NT2/D1 (cell line): ENCODE results near the gene PALD1.

Source experiments
- SUZ12 ChIP-seq: IDR thresholded peaks from 2 replicates; pipeline ENCODE4 v1.6.1; 2011; ENCODE audit not compliant: insufficient read length, insufficient read depth; ENCODE audit errors: extremely low read depth
- YY1 ChIP-seq: IDR thresholded peaks from 2 replicates; pipeline ENCODE4 v1.6.1; 2011; ENCODE audit not compliant: insufficient read length, insufficient read depth
- ZNF274 ChIP-seq: IDR thresholded peaks from 2 replicates; pipeline ENCODE4 v1.6.1; 2011; ENCODE audit warnings: mild to moderate bottlenecking, low read depth, low read length

DNA sequence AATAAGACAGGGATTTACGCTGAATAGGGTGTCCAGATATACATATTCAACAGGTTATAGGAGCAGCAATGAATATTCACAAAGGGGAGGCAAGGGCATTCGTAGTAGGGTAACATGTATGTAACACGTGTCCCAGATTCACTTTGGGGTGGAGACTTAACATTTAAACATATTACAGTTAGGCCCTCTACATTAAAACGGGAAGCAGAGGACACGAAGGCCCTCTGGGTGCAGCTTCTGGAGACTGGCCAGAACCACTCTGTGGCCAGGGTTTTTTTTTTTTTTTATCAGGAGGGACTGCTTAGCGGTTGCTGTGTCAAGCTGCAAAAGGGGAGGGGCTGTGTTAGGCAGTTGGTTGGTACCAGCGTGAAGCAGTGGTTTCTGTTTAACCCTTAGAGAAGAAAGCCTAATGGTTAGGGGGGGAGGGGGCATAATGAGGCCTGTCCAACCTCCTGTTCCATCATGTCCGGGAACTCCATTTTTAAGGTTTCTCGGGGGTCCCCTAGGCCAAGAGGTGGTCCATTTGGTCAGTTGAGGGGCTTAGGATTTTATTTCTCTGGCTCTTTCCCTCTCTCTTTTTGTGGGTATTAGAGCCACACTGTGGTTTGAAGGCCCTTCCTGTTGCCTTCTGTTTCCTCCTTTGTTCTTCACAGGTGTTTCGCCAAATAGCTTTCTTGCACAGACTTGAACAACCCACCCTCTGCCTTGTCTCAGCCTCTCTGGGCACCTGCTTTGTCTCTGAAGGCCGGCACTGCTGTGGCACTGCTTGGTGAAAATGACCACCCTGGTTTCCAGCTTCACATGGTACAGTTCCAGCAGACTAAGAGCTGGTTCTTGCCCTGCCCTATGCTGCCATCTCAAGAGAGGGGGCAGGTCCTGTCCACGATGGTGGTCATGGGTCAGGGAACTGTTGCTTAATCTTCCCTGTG lies 97.6 kb downstream of the PALD1 start:
- no peak for TF ChIP-seq YY1
- no peak for TF ChIP-seq ZNF274
- no peak for TF ChIP-seq SUZ12
